Sciatic nerve (tissue), 2 donors: ENCODE data around the gene MRTFB. TPM values are rescaled to one million over a fixed set of nuclear protein-coding genes. Genes with fewer than 3 reads are reported as not detected.
"Not testable (repeated sequence)": the region's sequence is repeated elsewhere in the genome, so short reads cannot be mapped to it uniquely, and the experiment has no call there.

Experiments
- ATAC-seq: fragments of 200-7000 bp; cut with Tn5 transposase; one replicate; pipeline ENCODE4 v1.9.1; 2020; ENCODE audit warnings: mild to moderate bottlenecking, moderate library complexity
- DNase-seq: peaks from one replicate; pipeline ENCODE4 v3.0.0-alpha.2; 2020; ENCODE audit warnings: low spot score
- intact Hi-C: fragments of 100-400 bp; cut with DNase I; formaldehyde crosslinking; loops from one replicate; pipeline ENCODE4 v1.14.2; 2022
- total RNA-seq: library from RNA; stranded (reverse); fragmentation: NEBNext Ultra II Directional; extraction: Animal tissue kit (Norgen Biotek cat#: 25700); gene quantifications from one replicate; pipeline ENCODE4 v1.2.1, GENCODE V29; 2021
- donor health status: DM: no; HTN: no; CAD: no.
- donor health status: DM: no; HTN: no; CAD: no.

The MRTFB gene
- total RNA-seq, 1 donor from 2014 or later: 72.0 TPM

DNA sequence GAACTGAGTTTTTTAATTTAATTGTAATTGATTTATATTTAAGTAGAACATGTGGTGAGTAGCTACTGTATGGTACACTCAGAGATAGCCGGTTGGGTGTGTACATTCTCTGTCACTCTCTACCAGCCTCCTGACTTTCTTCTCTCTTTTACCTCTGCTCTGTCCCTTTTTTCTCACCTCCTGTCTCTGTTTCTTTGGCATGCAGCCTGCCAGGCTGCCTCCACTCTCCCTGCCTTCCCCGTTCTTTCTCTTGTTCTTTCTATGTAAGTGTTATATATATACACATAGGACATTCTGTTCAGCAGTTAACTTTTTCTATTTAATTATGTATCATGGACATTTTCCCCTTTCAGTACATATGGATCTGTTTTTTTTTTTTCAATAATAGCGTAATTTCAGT is 50.8 kb downstream of the MRTFB start:
- intact Hi-C loops: no loop called here
- ATAC-seq (no peak), DNase-seq (no peak)

DNA sequence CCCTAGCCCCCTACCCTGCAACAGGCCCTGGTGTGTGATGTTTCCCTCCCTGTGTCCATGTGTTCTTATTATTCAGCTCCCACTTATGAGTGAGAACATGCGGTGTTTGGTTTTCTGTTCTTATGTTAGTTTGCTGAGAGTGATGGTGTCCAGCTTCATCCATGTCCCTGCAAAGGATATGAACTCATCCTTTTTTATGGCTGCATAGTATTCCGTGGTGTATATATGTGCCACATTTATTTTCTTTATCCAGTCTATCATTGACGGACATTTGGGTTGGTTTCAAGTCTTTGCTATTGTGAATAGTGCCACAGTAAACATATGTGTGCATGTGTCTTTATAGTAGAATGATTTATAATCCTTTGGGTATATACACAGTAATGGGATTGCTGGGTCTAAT is 51.3 kb downstream of the MRTFB start:
- DNase-seq, ATAC-seq, intact Hi-C loops: not testable (repeated sequence)

DNA sequence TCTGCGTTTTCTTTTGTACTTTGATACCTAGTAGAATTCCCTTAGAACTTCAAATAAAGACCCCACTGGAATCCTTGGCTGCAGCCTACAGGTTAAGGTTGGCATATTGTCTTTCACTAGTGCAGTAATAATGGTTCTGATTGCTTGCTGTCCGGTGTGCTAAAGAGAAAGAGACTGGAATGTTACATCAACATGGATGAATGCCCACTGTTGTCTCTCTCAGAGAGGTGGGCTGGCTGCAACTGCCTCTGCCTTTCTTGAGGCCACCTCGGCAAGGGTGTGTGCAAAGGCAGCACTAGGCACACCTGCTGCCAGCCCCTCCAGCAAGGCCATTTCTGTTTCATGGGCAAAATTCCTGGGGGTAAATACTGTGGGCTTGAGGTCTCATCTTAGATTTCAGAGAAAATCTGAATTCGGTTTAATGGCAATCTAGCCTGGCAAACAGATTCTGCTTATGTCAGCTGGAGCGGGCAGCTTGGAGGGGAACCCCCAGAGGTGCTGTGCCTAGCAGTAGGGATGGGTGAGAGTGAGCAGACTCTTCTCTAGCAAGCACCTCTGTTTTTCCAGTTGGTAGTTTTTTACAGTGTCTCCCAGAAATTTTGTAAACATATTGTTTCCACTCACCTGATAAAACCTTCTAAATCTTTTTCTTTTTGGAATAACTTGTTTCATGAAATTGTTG is 54.0 kb downstream of the MRTFB start:
- ATAC-seq: no peak
- intact Hi-C loops: no loop called here

DNA sequence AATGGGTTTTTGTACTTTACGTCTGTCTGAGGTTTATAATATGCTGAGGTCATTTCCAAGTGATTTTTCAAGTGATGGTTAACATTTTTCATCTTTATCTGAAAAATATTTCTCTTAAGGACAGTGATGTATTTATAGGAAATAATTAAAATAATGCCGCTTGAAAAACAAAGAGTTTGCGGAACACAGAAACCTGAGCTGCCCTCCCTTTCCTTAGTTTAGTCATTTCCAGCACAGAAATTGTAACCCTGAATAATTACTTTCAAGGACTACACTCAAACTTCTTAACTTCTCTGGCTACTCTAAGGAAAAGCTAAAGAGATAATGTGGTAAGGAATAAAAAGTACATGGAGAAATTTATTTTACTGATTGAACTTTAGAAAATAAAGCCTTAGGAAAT is 54.6 kb downstream of the MRTFB start:
- DNase-seq (no peak), ATAC-seq (no peak)
- intact Hi-C loops: no loop called here

More for the DNA sequence above, 54.0 kb downstream of the MRTFB start:
- DNase-seq: no peak

DNA sequence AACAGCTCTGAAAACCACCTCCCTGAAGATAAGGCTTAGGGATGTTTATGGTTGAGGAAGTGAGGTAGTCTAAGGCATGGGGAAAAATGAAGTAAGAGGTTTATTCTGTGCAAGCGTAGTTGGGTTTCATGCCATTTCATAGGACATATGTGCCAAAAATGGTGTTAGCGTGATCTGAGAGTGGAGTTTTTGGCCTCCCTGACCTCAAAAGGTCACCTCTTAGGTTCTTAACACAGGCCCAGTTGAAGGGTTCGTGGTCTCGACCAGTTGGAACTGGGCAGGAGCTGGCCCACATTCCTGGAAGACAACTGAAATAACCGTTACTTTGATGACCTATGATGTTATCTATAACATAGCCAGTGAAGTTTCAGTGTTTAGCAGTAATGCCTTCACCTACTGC is 57.0 kb downstream of the MRTFB start:
- no peak for ATAC-seq
- no peak for DNase-seq
- intact Hi-C loops: no loop called here

DNA sequence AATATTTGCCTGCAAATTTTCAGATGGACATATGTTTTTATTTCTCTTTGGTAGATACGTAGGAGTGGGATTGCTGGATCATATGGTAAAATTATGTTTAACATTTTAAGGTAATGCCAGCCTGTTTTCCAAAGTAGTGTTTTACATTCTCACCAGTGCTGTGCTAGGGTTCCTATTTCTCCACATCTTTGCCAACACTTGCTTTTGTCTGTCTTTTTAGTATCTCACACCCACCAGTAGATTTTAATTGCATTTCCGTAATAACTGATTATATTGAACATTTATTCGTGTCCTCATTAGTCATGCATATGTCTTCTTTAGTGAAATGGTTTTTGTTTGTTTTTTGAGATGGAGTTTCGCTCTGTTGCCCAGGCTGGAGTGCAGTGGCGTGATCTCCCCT is 58.4 kb downstream of the MRTFB start:
- intact Hi-C loops: no loop called here
- ATAC-seq (no peak), DNase-seq (no peak)

DNA sequence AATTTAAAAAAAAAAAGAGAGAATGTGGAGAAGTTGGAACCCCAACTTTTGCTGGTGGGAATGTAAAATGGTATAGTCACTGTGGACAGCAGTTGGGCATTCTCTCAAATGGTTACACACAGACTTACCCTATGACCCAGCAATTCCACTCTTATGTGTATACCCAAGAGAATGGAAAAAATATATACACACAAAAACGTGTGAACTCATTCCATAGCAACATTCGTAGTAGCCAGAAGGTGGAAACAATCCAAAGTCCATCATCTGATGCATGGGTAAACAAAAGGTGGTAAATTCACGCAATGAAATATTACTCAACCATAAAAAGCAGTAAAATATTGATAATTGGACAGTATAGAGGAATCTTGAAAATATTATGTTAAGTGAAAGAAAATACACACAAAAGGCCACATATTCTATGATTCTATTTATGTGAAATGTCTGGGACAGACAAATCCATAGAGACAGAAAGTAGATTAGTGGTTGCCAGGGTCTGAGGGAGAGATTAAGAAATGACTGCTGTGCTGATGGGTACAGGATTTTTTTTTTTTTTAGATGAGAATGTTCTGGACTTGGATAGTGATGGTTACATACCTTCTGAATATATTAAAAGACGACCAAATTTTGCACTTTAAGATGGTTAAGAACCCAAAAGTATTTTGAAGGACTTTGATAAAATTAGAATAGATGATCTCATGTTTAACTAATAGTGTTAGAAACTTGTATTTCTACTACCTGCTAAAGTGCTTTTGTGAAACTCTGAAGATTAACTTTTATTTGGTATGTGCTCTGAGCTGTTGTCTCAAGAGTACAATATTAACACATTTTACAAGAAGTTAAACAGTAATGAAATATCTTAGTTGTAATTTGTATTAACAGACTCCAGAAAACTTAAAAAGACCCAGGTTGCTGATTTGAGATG is 60.9 kb downstream of the MRTFB start:
- ATAC-seq (no peak), DNase-seq (no peak)
- intact Hi-C loops: no loop called here

DNA sequence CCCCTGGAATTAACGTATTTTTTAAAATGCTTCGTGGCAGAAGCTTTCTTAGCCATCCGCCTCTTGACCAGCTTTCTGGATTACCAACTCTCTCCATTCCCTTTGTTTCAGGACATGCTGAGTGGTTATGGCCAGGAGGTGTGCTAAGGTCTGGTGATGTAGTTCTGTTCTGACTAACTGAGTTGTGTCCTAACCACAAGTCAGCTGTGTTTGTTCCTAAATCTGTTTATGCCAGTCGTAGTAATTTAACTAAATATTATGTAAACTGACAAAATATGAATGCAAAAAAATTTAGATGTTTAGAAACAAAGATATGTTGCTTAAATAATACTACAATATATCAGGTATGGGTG is 61.6 kb downstream of the MRTFB start:
- no peak for DNase-seq
- ATAC-seq: no peak
- intact Hi-C loops: no loop called here

DNA sequence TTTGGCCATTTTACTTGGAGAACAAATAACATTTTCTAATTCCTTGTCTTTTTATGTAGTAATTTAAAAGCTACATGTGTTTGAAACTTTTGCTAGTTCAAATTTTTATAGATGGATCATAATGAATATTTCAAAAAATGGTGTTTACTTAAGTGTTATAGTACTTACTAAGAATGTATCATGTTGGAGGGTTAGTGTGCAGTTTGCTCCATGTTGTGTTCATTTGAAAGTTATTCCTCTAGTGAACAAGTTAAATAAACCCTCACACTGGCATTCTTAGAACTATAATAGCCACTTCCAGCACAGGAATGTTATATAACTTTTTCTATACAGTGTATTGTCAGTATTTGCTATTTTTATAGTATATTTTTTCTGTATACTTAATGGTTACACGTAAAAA is 62.8 kb downstream of the MRTFB start:
- DNase-seq (no peak), ATAC-seq (no peak)
- intact Hi-C loops: no loop called here

DNA sequence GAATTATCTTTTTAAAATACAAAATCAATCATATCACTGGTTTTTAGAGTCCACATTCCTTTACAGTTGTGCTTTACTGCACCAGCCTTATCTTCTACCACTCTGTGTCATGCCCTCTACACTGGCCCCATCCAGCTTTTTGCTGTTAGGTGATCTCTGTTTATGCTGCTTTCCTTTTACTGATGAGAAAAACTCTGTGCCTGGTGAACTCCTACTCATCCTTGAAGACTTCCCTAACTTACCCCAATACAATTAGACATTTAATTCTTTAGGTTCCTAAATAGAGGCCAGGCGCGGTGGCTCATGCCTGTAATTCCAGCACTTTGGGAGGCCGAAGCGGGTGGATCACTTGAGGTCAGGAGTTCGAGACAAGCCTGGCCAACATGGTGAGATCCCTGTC is 64.6 kb downstream of the MRTFB start:
- no peak for DNase-seq
- intact Hi-C loops: no loop called here
- ATAC-seq: no peak

DNA sequence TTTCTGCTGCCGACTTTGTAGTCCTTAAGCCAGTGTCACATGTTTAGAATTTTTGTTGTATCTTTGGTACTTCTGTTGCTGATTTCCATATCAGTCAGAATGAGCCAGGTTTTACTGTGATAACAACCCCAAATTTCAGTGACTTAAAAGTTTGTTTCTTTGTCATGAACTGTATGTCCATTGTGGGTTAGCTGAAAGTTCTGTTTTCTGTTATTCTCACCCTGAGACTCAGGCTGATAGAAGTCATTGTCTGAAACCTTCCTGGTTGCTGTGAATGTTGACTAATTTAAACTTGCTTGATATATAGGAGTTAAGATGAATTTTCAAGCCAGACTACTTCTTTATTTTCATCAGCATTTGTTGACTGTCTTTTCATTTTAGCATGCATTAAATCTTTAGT is 68.8 kb downstream of the MRTFB start:
- DNase-seq (no peak), ATAC-seq (no peak)
- intact Hi-C loops: no loop called here

DNA sequence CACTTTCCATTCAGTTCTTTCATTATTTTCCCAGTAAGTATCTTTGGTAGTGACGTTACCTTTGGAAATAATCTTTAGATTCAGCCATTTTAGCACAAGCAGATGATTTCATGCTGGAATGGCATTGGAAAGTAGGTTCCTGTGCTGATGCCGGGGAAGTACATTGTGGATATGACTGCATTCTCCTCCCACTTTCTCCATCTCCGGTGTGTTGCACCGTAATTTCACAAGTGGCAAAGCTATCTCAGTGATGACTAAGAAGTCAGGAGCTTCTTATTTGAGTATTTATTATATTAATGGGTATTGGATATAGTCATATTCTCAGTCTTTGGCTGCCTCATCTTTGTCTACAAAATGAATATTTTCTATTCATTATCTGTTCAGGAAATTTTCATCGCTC is 69.8 kb downstream of the MRTFB start:
- ATAC-seq (no peak), DNase-seq (no peak)
- intact Hi-C loops: no loop called here

DNA sequence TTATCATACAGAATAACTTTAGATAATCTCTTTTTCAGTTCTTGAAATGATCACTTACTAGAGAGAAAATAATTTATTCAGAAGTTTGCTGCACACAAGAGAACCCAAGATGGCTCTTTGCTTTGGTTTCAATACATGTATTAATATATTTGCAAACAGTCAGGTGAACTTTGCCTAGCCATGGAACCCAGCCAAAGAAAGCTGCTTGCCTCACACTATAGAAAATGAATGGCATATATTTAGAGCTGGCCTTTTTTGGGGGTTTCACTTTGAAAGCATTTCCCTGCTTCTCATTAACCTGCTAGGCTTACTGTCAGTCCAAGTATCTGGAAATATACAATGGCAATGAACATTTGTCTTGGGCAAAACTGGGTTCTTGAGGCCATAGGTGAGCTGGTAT is 75.3 kb downstream of the MRTFB start:
- DNase-seq (no peak), ATAC-seq (no peak)
- intact Hi-C loops: no loop called here

DNA sequence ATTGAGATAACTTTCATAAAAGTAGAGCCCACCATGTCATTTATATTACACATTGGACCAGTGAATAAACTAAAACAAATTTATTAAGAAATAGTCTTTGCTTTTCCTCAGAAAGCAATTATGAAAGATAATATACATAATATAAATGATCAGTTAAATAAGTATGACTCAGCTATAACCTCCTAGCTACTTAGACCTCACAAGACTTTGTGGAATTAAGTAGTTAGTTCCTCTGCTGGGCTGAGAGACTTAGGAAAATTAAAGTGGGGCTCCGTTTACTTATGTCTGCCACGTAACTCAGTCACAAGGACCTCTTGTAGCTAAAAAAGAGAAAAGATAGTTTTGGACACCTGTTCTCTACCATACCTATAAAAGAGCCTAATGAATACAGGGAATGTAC is 76.9 kb downstream of the MRTFB start:
- intact Hi-C loops: no loop called here
- ATAC-seq: no peak

DNA sequence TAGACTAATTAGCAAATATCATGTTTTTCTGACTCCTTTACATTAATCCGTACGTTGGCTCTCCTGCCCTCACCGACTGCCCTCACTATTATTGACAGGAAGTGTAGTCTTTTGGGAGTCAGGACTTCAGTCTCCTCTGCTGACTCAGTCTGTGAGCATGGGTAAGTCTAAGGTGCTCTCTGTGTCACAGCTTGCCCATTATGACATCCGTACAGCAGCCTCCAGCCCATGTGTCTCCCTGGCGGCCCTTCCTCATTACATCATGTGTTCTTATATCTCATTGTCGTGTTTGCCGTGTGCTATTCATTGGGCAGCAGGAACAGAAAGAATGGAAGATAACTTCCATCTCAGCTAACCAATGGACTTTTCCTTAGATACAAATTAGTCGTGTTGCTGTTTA is 77.5 kb downstream of the MRTFB start:
- DNase-seq: no peak
- intact Hi-C loops: no loop called here
- ATAC-seq: no peak

More for the DNA sequence above, 76.9 kb downstream of the MRTFB start:
- no peak for DNase-seq

DNA sequence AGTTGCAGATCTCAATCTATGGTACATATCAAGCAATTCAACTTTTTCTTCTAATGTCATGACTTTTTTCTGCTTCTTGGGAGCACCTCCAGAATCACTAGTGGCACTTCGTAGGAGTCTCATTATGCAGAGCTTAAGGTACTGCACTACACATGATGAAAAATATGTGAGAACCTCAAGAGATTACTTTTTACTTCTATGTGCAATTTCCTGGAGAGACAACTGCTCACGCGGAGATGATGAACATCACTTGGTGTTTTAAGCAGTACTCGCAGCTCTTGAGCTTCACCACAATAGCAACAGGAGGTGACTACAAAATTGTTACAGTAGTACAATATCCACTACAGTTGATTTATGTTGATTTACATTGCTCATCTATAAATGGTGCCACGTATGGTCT is 79.7 kb downstream of the MRTFB start:
- intact Hi-C loops: no loop called here
- no peak for DNase-seq
- ATAC-seq: no peak

DNA sequence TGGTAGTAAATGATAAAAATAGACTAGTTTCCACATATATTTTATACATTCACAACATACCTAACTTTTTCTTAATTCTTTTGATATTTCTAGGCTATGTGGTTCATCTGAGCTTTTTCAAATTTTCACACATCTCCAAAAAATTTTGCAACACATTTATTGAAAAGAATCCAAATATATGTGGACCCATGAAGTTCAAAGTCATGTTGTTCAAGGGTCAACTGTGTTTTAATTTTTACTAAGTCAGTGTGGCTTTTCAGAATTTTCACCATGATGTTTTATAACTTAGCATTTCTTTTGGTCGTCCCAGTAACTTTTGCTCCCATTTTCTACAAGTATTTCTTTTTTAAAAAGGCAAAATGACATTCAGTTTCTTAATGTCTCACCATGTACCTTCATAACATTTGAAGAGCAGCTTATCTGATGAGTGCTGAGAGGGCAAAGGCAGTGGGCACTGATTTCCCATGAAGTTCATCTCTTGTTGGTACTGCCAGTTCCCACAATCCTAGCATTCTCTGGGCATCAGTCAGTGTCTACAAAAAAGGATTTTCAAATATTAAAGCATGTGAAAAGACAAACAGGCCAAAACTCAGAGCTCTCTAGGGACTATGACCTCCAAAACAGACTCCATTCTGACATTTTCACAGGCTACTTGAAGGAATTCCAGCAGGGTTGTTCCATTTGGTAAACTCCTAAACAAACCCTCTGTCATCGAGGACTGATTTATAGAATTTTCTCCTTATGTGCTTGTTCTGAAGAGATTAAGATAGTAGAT is 80.3 kb downstream of the MRTFB start:
- ATAC-seq: peak; percentile 36
- intact Hi-C loops: no loop called here

DNA sequence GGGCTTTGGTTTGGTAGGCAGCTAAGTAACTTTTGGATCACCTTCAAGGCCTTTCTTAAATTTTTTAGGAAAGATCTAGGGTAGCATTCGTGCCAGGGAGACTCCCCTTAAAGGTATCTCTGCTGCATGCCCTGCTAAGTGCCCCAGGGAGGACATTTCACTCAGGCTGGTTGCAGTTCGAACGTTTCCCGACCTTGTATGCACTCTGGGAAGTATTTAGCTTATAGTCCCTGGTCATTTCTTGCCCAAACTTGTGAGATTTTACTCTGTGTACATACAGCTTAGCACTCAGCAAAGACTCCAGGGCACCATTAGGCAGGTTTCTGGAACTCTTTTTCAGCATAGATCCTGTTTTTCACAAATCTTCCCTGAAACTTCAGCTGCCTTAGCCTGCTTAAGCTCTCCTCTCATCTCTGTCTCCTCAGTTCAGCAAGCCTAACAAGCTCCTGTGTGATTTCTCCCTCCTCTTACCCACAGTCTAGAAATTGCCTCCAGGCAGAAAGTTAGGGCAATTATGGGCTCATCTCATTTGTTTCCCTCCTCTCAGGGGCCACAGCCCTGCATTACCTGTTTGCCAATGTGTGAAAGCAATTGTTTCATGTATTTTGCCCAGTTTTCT is 84.6 kb downstream of the MRTFB start:
- ATAC-seq (no peak), DNase-seq (no peak)
- intact Hi-C loops: no loop called here

More for the DNA sequence above, 80.3 kb downstream of the MRTFB start:
- no peak for DNase-seq

DNA sequence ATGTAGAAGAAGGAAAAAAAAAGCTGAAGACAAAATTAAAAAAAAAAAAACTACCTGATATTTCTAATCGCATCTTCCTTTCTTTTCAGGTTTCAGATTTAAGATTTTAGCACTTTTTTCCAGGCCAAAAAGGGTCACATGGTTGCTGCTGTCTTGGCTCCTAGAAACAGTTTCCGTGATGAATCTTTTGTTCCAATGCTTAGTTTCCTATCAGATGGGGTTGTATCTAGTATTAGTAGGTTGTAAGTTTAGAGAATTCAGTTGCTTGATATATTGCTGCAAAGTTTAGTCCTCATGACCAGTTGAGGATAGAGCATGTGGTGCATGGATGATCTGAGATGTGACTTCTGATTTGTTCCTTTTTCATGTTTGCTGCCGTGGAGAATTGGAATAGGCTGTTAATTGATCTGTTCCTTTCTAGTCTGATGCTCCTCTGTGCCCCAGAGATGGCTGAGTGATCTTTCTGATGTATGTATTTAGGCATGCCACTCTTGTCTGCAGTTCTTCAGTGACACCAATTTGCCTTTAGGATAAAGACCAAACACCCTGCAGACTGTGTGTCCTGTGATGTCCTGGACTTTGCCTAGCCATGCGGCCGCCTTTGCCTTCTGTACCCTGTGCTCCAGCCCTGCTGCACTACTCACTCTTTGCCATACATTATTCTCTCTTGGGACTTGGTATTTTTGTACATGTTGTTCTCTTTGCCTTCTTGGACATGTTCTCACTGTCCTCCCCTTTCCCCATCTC is 94.0 kb downstream of the MRTFB start:
- intact Hi-C loops: no loop called here
- ATAC-seq: no peak

More for the DNA sequence above, 94.0 kb downstream of the MRTFB start:
- no peak for DNase-seq
